ENCODE measurements around the gene STOML1. TPM values are rescaled to one million over a fixed set of nuclear protein-coding genes. Genes with fewer than 3 reads are reported as not detected.

Gene STOML1
- total and polyA plus RNA-seq, 2 experiments from 2014 or later = 2.3 to 2.4 TPM

DNA sequence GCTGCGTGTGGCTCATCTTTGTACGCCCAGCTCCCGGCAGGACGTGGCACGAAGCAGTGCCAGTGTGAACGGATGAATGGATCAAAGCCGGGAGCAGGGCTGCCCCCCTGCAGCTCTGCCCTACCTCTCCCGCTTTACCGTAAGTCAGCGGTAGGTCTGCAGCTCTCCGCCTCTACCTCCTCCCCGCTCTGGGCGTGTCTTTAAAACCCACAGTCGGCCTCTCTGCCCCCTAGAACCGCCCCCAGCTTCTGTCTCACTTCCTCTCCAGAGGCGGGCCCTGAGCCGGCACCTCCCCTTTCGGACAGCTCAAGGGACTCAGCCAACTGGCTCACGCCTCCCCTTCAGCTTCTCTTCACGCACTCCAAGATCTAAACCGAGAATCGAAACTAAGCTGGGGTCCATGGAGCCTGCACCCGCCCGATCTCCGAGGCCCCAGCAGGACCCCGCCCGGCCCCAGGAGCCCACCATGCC lies 2.4 kb upstream of the STOML1 start, which contains the start of gene PML:
Gene PML, plus strand, starts transcription at position 304 of the 471 bp plus-strand sequence. Its CDS starts 97 bp downstream, at position 401.
- H3K27me3 ChIP-seq (ENCODE audit: insufficient read depth) = peaks cover 4% of the 10 kb centered on the region; the same call in 1 of the 2 replicates
- H3K4me1 ChIP-seq (ENCODE audit: insufficient read depth) = peaks cover 9% of the 10 kb centered on the region
- Mint-ChIP-seq H3K27ac (peak within 1 kb of the TSS; percentile 75), H3K36me3 (ENCODE audit: low read depth) (peaks cover 10% of the 10 kb centered on the region; the same call in 2 of the 3 replicates), H3K27me3 (ENCODE audit: insufficient read depth, low read depth, poor library complexity) (peaks cover 18% of the 10 kb centered on the region), H3K4me1 (peaks cover 21% of the 10 kb centered on the region), H3K9me3 (no peaks in the 10 kb centered on the region), H3K4me3 (peak within 1 kb of the TSS; percentile 92)
- H3F3A ChIP-seq (replicated peaks; ENCODE audit: low read depth) = no peaks in the 10 kb centered on the region
- peak within 1 kb of the TSS; percentile 86 for H3K4me2 ChIP-seq
- peak within 1 kb of the TSS; percentile 48; the same call in 1 of the 2 replicates for H3K27ac ChIP-seq (ENCODE audit: low read depth)
- peaks cover 13% of the 10 kb centered on the region for H4K20me1 ChIP-seq (replicated peaks; ENCODE audit: insufficient read depth)
- H2AFZ ChIP-seq = peak within 1 kb of the TSS; percentile 67
- peaks cover 12% of the 10 kb centered on the region; the same call in 1 of the 2 replicates for H3K36me3 ChIP-seq (ENCODE audit: insufficient read depth)
- peaks cover 28% of the 10 kb centered on the region for H3K79me2 ChIP-seq (replicated peaks; ENCODE audit: insufficient read depth)
- peak; percentile 99 for DNase-seq (ENCODE audit: low spot score)
- TF ChIP-seq, protein P1, sequence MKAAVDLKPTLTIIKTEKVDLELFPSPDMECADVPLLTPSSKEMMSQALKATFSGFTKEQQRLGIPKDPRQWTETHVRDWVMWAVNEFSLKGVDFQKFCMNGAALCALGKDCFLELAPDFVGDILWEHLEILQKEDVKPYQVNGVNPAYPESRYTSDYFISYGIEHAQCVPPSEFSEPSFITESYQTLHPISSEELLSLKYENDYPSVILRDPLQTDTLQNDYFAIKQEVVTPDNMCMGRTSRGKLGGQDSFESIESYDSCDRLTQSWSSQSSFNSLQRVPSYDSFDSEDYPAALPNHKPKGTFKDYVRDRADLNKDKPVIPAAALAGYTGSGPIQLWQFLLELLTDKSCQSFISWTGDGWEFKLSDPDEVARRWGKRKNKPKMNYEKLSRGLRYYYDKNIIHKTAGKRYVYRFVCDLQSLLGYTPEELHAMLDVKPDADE (IDR thresholded peaks at IDR 0.05) = no peak; the same call in 1 of the 2 replicates
- TF ChIP-seq POLR2AphosphoS5 (IDR thresholded peaks at IDR 0.05; ENCODE audit: low read depth) = peak; percentile 82
- peak within 1 kb of the TSS; percentile 88 for H3K4me3 ChIP-seq
- no peaks in the 10 kb centered on the region for H3K9me2 ChIP-seq (ENCODE audit: insufficient read depth)
- peak; percentile 89 for ATAC-seq

DNA sequence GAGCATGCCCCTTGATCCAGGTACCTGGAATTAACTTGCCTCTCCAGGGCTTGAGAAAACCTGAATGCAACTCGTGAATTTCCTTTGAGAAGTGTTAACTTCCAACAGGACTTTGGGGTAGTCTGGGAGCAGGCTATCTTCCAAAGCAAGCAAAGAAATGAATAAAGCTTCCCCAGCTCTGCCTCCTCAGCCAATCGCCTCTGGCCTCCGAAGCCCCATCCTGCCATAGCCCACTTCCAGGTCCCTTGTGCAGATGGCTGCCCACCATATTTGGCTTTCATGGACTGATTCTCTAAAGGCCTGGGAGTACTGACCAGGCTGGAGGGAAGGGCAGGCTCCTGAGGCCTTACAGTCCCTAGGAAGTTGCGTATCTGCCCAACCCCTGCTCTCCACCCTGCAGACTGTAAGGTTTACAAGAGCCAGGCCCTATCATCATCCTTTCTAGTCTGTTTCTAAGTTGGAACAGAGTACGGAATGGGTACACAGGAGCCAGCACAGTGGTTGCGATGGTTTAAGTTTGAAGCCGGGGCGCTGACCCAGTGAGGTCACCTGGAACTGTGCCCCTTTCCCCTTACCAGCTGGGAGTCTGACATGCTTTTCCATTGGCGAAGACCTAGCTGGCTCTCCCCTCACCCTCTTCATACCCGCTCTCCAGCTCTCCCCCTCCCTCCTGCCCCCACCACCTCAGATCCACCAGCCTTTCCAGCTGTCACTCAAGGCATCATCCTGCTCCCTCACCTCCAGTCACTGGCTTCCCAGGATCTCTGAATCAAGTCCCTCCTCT lies 1.3 kb upstream of the STOML1 start:
- Histone ChIP-seq H3K4me2 (peak overlapping the region; percentile 86), H3K36me3 (ENCODE audit: insufficient read depth) (0 out of 2 replicates have a peak, but pooled peaks cover 2% of the 10 kb centered on the region), H3K27ac (ENCODE audit: low read depth) (no peak overlapping the region), H3K27me3 (ENCODE audit: insufficient read depth) (peaks cover 4% of the 10 kb centered on the region; the same call in 1 of the 2 replicates), H3K4me3 (peak overlapping the region; percentile 88), H3F3A (replicated peaks; ENCODE audit: low read depth) (no peaks in the 10 kb centered on the region), H3K79me2 (replicated peaks; ENCODE audit: insufficient read depth) (peaks cover 26% of the 10 kb centered on the region), H3K4me1 (ENCODE audit: insufficient read depth) (peaks cover 9% of the 10 kb centered on the region), H2AFZ (no peak overlapping the region), H4K20me1 (replicated peaks; ENCODE audit: insufficient read depth) (peaks cover 4% of the 10 kb centered on the region), H3K9me2 (ENCODE audit: insufficient read depth) (no peaks in the 10 kb centered on the region)
- ATAC-seq (no peak), DNase-seq (ENCODE audit: low spot score) (no peak)
- H3K36me3 Mint-ChIP-seq (ENCODE audit: low read depth) = peaks cover 3% of the 10 kb centered on the region; the same call in 1 of the 3 replicates
- H3K27me3 Mint-ChIP-seq (ENCODE audit: insufficient read depth, low read depth, poor library complexity) = peaks cover 18% of the 10 kb centered on the region
- H3K9me3 Mint-ChIP-seq = no peaks in the 10 kb centered on the region
- peaks cover 21% of the 10 kb centered on the region for H3K4me1 Mint-ChIP-seq
- no peak overlapping the region for H3K27ac Mint-ChIP-seq
- peak overlapping the region; percentile 92 for H3K4me3 Mint-ChIP-seq
- no peak for TF ChIP-seq EZH2 (IDR thresholded peaks at IDR 0.05; ENCODE audit: low read depth, unreplicated experiment)
- TF ChIP-seq ZNF331 (CRISPR knock-in tag; IDR thresholded peaks at IDR 0.05; ENCODE audit: low read depth) = no peak
- TF ChIP-seq POLR2AphosphoS5 (IDR thresholded peaks at IDR 0.05; ENCODE audit: low read depth) = no peak
- TF ChIP-seq JUNB (IDR thresholded peaks at IDR 0.05; ENCODE audit: unreplicated experiment) = no peak
- TF ChIP-seq, protein P2, sequence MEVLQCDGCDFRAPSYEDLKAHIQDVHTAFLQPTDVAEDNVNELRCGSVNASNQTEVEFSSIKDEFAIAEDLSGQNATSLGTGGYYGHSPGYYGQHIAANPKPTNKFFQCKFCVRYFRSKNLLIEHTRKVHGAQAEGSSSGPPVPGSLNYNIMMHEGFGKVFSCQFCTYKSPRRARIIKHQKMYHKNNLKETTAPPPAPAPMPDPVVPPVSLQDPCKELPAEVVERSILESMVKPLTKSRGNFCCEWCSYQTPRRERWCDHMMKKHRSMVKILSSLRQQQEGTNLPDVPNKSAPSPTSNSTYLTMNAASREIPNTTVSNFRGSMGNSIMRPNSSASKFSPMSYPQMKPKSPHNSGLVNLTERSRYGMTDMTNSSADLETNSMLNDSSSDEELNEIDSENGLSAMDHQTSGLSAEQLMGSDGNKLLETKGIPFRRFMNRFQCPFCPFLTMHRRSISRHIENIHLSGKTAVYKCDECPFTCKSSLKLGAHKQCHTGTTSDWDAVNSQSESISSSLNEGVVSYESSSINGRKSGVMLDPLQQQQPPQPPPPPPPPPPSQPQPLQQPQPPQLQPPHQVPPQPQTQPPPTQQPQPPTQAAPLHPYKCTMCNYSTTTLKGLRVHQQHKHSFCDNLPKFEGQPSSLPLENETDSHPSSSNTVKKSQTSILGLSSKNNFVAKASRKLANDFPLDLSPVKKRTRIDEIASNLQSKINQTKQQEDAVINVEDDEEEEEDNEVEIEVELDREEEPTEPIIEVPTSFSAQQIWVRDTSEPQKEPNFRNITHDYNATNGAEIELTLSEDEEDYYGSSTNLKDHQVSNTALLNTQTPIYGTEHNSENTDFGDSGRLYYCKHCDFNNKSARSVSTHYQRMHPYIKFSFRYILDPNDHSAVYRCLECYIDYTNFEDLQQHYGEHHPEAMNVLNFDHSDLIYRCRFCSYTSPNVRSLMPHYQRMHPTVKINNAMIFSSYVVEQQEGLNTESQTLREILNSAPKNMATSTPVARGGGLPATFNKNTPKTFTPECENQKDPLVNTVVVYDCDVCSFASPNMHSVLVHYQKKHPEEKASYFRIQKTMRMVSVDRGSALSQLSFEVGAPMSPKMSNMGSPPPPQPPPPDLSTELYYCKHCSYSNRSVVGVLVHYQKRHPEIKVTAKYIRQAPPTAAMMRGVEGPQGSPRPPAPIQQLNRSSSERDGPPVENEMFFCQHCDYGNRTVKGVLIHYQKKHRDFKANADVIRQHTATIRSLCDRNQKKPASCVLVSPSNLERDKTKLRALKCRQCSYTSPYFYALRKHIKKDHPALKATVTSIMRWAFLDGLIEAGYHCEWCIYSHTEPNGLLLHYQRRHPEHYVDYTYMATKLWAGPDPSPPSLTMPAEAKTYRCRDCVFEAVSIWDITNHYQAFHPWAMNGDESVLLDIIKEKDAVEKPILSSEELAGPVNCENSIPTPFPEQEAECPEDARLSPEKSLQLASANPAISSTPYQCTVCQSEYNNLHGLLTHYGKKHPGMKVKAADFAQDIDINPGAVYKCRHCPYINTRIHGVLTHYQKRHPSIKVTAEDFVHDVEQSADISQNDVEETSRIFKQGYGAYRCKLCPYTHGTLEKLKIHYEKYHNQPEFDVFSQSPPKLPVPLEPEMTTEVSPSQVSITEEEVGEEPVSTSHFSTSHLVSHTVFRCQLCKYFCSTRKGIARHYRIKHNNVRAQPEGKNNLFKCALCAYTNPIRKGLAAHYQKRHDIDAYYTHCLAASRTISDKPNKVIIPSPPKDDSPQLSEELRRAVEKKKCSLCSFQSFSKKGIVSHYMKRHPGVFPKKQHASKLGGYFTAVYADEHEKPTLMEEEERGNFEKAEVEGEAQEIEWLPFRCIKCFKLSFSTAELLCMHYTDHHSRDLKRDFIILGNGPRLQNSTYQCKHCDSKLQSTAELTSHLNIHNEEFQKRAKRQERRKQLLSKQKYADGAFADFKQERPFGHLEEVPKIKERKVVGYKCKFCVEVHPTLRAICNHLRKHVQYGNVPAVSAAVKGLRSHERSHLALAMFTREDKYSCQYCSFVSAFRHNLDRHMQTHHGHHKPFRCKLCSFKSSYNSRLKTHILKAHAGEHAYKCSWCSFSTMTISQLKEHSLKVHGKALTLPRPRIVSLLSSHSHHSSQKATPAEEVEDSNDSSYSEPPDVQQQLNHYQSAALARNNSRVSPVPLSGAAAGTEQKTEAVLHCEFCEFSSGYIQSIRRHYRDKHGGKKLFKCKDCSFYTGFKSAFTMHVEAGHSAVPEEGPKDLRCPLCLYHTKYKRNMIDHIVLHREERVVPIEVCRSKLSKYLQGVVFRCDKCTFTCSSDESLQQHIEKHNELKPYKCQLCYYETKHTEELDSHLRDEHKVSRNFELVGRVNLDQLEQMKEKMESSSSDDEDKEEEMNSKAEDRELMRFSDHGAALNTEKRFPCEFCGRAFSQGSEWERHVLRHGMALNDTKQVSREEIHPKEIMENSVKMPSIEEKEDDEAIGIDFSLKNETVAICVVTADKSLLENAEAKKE (CRISPR knock-in tag; IDR thresholded peaks at IDR 0.05) = no peak
- no peak for TF ChIP-seq ZNF114 (CRISPR knock-in tag; IDR thresholded peaks at IDR 0.05)
- TF ChIP-seq STAT1 (IDR thresholded peaks at IDR 0.05; ENCODE audit: unreplicated experiment) = no peak
- TF ChIP-seq, protein P3, sequence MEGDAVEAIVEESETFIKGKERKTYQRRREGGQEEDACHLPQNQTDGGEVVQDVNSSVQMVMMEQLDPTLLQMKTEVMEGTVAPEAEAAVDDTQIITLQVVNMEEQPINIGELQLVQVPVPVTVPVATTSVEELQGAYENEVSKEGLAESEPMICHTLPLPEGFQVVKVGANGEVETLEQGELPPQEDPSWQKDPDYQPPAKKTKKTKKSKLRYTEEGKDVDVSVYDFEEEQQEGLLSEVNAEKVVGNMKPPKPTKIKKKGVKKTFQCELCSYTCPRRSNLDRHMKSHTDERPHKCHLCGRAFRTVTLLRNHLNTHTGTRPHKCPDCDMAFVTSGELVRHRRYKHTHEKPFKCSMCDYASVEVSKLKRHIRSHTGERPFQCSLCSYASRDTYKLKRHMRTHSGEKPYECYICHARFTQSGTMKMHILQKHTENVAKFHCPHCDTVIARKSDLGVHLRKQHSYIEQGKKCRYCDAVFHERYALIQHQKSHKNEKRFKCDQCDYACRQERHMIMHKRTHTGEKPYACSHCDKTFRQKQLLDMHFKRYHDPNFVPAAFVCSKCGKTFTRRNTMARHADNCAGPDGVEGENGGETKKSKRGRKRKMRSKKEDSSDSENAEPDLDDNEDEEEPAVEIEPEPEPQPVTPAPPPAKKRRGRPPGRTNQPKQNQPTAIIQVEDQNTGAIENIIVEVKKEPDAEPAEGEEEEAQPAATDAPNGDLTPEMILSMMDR (conservative IDR thresholded peaks at IDR 0.05; ENCODE audit: low read depth in 2 of 2) = no peak
